ENCODE measurements around the gene MON1B.

MON1B gene

DNA sequence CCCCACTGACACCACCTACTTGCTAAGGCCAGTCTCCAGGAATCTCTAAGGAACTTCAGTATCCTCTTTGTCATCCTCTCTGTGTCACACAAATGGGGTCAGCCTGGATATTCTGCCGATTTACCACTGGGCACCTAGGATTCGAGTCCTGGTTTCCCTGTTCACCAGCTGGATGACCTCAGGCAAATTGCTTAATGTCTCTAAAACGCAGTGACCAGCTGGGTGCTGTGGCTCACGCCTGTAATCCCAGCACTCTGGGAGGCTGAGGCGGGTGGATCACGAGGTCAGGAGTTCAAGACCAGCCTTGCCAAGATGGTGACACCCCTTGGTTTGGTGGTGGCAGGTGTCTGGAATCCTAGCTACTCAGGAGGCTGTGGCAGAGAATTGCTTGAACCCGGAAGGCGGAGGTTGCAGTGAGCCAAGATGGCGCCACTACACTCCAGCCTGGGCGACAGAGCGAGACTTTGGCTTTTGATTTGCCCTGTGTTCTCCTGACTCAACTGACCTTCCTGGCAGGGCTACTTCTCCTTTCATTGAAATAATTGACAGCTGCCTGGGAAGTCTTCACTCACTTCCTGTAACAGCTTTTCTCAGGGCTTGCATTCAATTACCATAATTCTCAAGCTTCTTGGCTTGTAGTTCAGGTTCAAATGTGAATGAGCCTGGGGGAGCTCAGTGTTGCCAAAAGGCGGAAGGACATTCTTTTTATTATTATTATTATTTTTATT is 23.6 kb downstream of the MON1B start:
- Histone ChIP-seq H3K27me3 (ENCODE audit: insufficient read depth, low read length) (no peaks in the 10 kb centered on the region), H3K9me3 (ENCODE audit: insufficient read depth, low read depth, low read length) (peaks cover 2% of the 10 kb centered on the region), H2AK5ac (ENCODE audit: low read length) (no peak overlapping the region), H3K4me3 (ENCODE audit: low read depth, low read length) (peak overlapping the region; percentile 36), H3K79me2 (ENCODE audit: control insufficient read depth, insufficient read depth, low read length, poor library complexity) (peaks cover 2% of the 10 kb centered on the region), H3K18ac (ENCODE audit: low read length) (no peak overlapping the region), H2BK12ac (ENCODE audit: low read length) (no peak overlapping the region), H3K36me3 (ENCODE audit: control insufficient read depth in 1 of 2, insufficient read depth in 2 of 2, low read length in 2 of 2) (no peaks in the 10 kb centered on the region), H3K79me1 (ENCODE audit: low read length) (peaks cover 7% of the 10 kb centered on the region), H3K4ac (ENCODE audit: low read depth, low read length) (no peak overlapping the region), H4K8ac (ENCODE audit: low read depth, low read length) (no peak overlapping the region), H3K23ac (ENCODE audit: low read length) (no peak overlapping the region), H3K14ac (ENCODE audit: low read length) (no peak overlapping the region), H4K12ac (ENCODE audit: low read depth, low read length) (no peak overlapping the region), H3K4me2 (ENCODE audit: low read length) (no peak overlapping the region), H2BK5ac (ENCODE audit: low read depth, low read length, poor library complexity) (no peak overlapping the region), H3K9ac (ENCODE audit: low read length) (no peak overlapping the region), H2AFZ (ENCODE audit: insufficient read depth, low read length, poor library complexity) (no peak overlapping the region), H3K4me1 (ENCODE audit: control insufficient read depth in 1 of 2, insufficient read depth in 2 of 2, low read length in 2 of 2) (peaks cover 8% of the 10 kb centered on the region in 2 experiments), H2BK120ac (ENCODE audit: insufficient read depth, low read length, poor library complexity) (no peak overlapping the region), H4K91ac (ENCODE audit: low read depth, low read length) (no peak overlapping the region), H3K27ac (ENCODE audit: low read depth, low read length) (no peak overlapping the region)
- no CpG with 5 or more reads among the region's 12 CpGs for WGBS (ENCODE audit: extremely low coverage, insufficient coverage, insufficient read length)
- no peak for DNase-seq

DNA sequence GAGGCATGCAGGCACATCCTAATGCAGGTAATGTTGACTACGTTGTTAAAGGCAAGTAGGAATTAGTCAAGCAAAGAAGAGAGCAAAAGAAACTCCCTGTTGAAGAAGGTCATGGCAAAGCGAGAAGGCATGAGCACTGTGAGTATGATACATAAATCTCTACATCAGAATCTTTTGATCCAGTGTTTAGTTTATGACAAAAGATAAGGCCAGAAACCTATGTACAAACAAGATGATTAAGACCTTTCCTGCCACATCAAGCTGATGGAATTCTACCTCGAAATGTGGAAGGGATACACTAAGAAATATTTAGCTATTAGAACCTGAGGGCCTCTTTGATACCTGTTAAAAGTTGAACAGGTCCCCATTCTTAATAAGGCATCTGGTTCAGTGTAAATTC is 28.4 kb downstream of the MON1B start:
- Histone ChIP-seq H2AK5ac (ENCODE audit: low read length) (no peak overlapping the region), H3K4me1 (ENCODE audit: control insufficient read depth in 1 of 2, insufficient read depth in 2 of 2, low read length in 2 of 2) (peaks cover 0 to 2% of the 10 kb centered on the region in 2 experiments), H3K4ac (ENCODE audit: low read depth, low read length) (no peak overlapping the region), H2BK120ac (ENCODE audit: insufficient read depth, low read length, poor library complexity) (no peak overlapping the region), H3K27ac (ENCODE audit: low read depth, low read length) (no peak overlapping the region), H3K79me2 (ENCODE audit: control insufficient read depth, insufficient read depth, low read length, poor library complexity) (no peaks in the 10 kb centered on the region), H4K12ac (ENCODE audit: low read depth, low read length) (no peak overlapping the region), H3K79me1 (ENCODE audit: low read length) (no peaks in the 10 kb centered on the region), H2BK5ac (ENCODE audit: low read depth, low read length, poor library complexity) (no peak overlapping the region), H3K18ac (ENCODE audit: low read length) (no peak overlapping the region), H4K91ac (ENCODE audit: low read depth, low read length) (no peak overlapping the region), H3K9me3 (ENCODE audit: insufficient read depth, low read depth, low read length) (no peaks in the 10 kb centered on the region), H3K9ac (ENCODE audit: low read length) (no peak overlapping the region), H3K36me3 (ENCODE audit: control insufficient read depth in 1 of 2, insufficient read depth in 2 of 2, low read length in 2 of 2) (peaks cover 2 to 3% of the 10 kb centered on the region in 2 experiments), H3K23ac (ENCODE audit: low read length) (no peak overlapping the region), H3K14ac (ENCODE audit: low read length) (no peak overlapping the region), H2BK12ac (ENCODE audit: low read length) (no peak overlapping the region), H3K4me3 (ENCODE audit: low read depth, low read length) (no peak overlapping the region), H3K27me3 (ENCODE audit: insufficient read depth, low read length) (no peaks in the 10 kb centered on the region), H4K8ac (ENCODE audit: low read depth, low read length) (no peak overlapping the region), H2AFZ (ENCODE audit: insufficient read depth, low read length, poor library complexity) (no peak overlapping the region), H3K4me2 (ENCODE audit: low read length) (no peak overlapping the region)
- no peak for DNase-seq
- no CpG with 5 or more reads among the region's 3 CpGs for WGBS (ENCODE audit: extremely low coverage, insufficient coverage, insufficient read length)

DNA sequence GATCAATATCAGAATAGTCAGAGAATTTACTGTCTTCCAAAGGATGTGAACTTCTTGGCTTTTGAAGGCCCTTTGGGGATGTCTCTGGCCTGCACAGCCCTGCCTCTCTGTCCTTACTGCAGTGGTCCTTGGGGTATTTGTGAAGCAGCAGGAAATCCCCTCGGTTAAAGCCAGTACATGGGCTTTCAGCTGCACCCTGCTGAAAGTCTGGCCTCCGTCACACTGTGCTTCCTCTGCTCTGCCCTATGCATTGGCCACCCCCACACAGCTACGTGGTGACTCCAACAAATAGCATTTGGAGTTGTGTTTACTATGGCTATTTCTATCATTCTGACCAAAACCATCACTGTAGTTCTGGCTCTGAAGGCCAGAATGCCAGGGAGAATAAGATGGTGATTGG is 29.4 kb downstream of the MON1B start:
- Histone ChIP-seq H4K91ac (ENCODE audit: low read depth, low read length) (no peak overlapping the region), H3K36me3 (ENCODE audit: control insufficient read depth in 1 of 2, insufficient read depth in 2 of 2, low read length in 2 of 2) (peaks cover 2 to 3% of the 10 kb centered on the region in 2 experiments), H2BK12ac (ENCODE audit: low read length) (no peak overlapping the region), H2AK5ac (ENCODE audit: low read length) (no peak overlapping the region), H3K4me2 (ENCODE audit: low read length) (no peak overlapping the region), H3K27me3 (ENCODE audit: insufficient read depth, low read length) (no peaks in the 10 kb centered on the region), H3K79me2 (ENCODE audit: control insufficient read depth, insufficient read depth, low read length, poor library complexity) (no peaks in the 10 kb centered on the region), H3K4ac (ENCODE audit: low read depth, low read length) (no peak overlapping the region), H4K8ac (ENCODE audit: low read depth, low read length) (no peak overlapping the region), H3K27ac (ENCODE audit: low read depth, low read length) (no peak overlapping the region), H3K9ac (ENCODE audit: low read length) (no peak overlapping the region), H3K4me1 (ENCODE audit: control insufficient read depth in 1 of 2, insufficient read depth in 2 of 2, low read length in 2 of 2) (peaks cover 0 to 2% of the 10 kb centered on the region in 2 experiments), H3K4me3 (ENCODE audit: low read depth, low read length) (no peak overlapping the region), H3K23ac (ENCODE audit: low read length) (no peak overlapping the region), H3K14ac (ENCODE audit: low read length) (no peak overlapping the region), H4K12ac (ENCODE audit: low read depth, low read length) (no peak overlapping the region), H2AFZ (ENCODE audit: insufficient read depth, low read length, poor library complexity) (no peak overlapping the region), H2BK5ac (ENCODE audit: low read depth, low read length, poor library complexity) (no peak overlapping the region), H3K18ac (ENCODE audit: low read length) (no peak overlapping the region), H3K9me3 (ENCODE audit: insufficient read depth, low read depth, low read length) (no peaks in the 10 kb centered on the region), H2BK120ac (ENCODE audit: insufficient read depth, low read length, poor library complexity) (no peak overlapping the region), H3K79me1 (ENCODE audit: low read length) (no peaks in the 10 kb centered on the region)
- no CpG with 5 or more reads among the region's 3 CpGs for whole genome bisulfite sequencing (ENCODE audit: extremely low coverage, insufficient coverage, insufficient read length)
- no peak for DNase-seq

DNA sequence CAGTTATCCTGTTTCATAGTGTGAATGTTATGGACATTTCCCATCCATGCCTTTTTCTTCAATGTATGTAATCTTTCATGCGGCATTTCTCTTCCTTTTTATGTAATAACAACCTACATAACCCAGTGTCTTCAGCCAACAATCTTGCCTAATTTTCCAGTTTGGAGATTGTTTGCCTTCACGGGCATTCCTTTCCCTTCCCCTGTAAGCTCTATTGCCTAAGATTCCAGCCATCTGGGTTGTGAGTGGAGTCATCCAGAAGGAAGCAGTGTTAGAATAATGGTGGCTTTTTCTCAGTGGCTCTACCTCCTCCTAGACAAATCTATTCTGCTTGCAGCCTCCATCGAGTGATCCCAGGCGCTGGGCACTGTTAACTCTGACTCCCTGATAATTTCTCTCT is 30.5 kb downstream of the MON1B start:
- Histone ChIP-seq H2BK12ac (ENCODE audit: low read length) (no peak overlapping the region), H4K12ac (ENCODE audit: low read depth, low read length) (no peak overlapping the region), H3K9me3 (ENCODE audit: insufficient read depth, low read depth, low read length) (no peaks in the 10 kb centered on the region), H3K4me1 (ENCODE audit: control insufficient read depth in 1 of 2, insufficient read depth in 2 of 2, low read length in 2 of 2) (peaks cover 0 to 2% of the 10 kb centered on the region in 2 experiments), H3K14ac (ENCODE audit: low read length) (no peak overlapping the region), H3K4ac (ENCODE audit: low read depth, low read length) (no peak overlapping the region), H3K36me3 (ENCODE audit: control insufficient read depth in 1 of 2, insufficient read depth in 2 of 2, low read length in 2 of 2) (peaks cover 2 to 3% of the 10 kb centered on the region in 2 experiments), H3K4me2 (ENCODE audit: low read length) (no peak overlapping the region), H3K27ac (ENCODE audit: low read depth, low read length) (no peak overlapping the region), H2BK120ac (ENCODE audit: insufficient read depth, low read length, poor library complexity) (no peak overlapping the region), H3K79me1 (ENCODE audit: low read length) (no peaks in the 10 kb centered on the region), H3K79me2 (ENCODE audit: control insufficient read depth, insufficient read depth, low read length, poor library complexity) (no peaks in the 10 kb centered on the region), H3K23ac (ENCODE audit: low read length) (no peak overlapping the region), H3K4me3 (ENCODE audit: low read depth, low read length) (no peak overlapping the region), H3K27me3 (ENCODE audit: insufficient read depth, low read length) (no peaks in the 10 kb centered on the region), H3K18ac (ENCODE audit: low read length) (no peak overlapping the region), H2AK5ac (ENCODE audit: low read length) (no peak overlapping the region), H4K8ac (ENCODE audit: low read depth, low read length) (no peak overlapping the region), H3K9ac (ENCODE audit: low read length) (no peak overlapping the region), H2AFZ (ENCODE audit: insufficient read depth, low read length, poor library complexity) (no peak overlapping the region), H4K91ac (ENCODE audit: low read depth, low read length) (no peak overlapping the region), H2BK5ac (ENCODE audit: low read depth, low read length, poor library complexity) (no peak overlapping the region)
- DNase-seq: peak in 1 of 2 donors; percentile 38
- no CpG with 5 or more reads among the region's 4 CpGs for WGBS (ENCODE audit: extremely low coverage, insufficient coverage, insufficient read length)
